Measurements from ENCODE around the gene MAN1C1.

Gene MAN1C1

GRCh38 chr1:25645637-25646400, 29.2 kb downstream of the MAN1C1 start:
- H3K27ac ChIP-seq (ENCODE audit: low read length): no peak overlapping the region
- H3K4me3 ChIP-seq (ENCODE audit: low read length): no peak overlapping the region
- no peaks in the 10 kb centered on the region for H3K36me3 ChIP-seq (ENCODE audit: insufficient read depth, low read depth, low read length)
- H3K4me1 ChIP-seq (ENCODE audit: insufficient read depth, low read length): 0 out of 2 replicates have a peak, but pooled peaks cover 2% of the 10 kb centered on the region
- no peak overlapping the region for H3K9ac ChIP-seq (ENCODE audit: low read depth, low read length)
- no peaks in the 10 kb centered on the region for H3K9me3 ChIP-seq (ENCODE audit: insufficient read depth, low read depth, low read length)
- peaks cover 5% of the 10 kb centered on the region; the same call in 1 of the 2 replicates for H3K27me3 ChIP-seq (ENCODE audit: insufficient read depth, low read length)

GRCh38 chr1:25647106-25647505, 30.5 kb downstream of the MAN1C1 start:
- Histone ChIP-seq H3K4me3 (ENCODE audit: low read length) (no peak overlapping the region), H3K4me1 (ENCODE audit: insufficient read depth, low read length) (no peaks in the 10 kb centered on the region), H3K27me3 (ENCODE audit: insufficient read depth, low read length) (no peaks in the 10 kb centered on the region), H3K9ac (ENCODE audit: low read depth, low read length) (no peak overlapping the region), H3K36me3 (ENCODE audit: insufficient read depth, low read depth, low read length) (no peaks in the 10 kb centered on the region), H3K27ac (ENCODE audit: low read length) (no peak overlapping the region), H3K9me3 (ENCODE audit: insufficient read depth, low read depth, low read length) (no peaks in the 10 kb centered on the region)

- Histone ChIP-seq H3K4me3 (ENCODE audit: low read length) (no peak overlapping the region), H3K4me1 (ENCODE audit: insufficient read depth, low read length) (no peaks in the 10 kb centered on the region), H3K27me3 (ENCODE audit: insufficient read depth, low read length) (no peaks in the 10 kb centered on the region), H3K27ac (ENCODE audit: low read length) (no peak overlapping the region), H3K9ac (ENCODE audit: low read depth, low read length) (no peak overlapping the region), H3K9me3 (ENCODE audit: insufficient read depth, low read depth, low read length) (no peaks in the 10 kb centered on the region), H3K36me3 (ENCODE audit: insufficient read depth, low read depth, low read length) (no peaks in the 10 kb centered on the region)
Observed at GRCh38 chr1:25647863-25648262, 31.3 kb downstream of the MAN1C1 start.

GRCh38 chr1:25648681-25649440, 32.3 kb downstream of the MAN1C1 start:
- no peaks in the 10 kb centered on the region for H3K4me1 ChIP-seq (ENCODE audit: insufficient read depth, low read length)
- H3K27me3 ChIP-seq (ENCODE audit: insufficient read depth, low read length): no peaks in the 10 kb centered on the region
- H3K36me3 ChIP-seq (ENCODE audit: insufficient read depth, low read depth, low read length): no peaks in the 10 kb centered on the region
- H3K27ac ChIP-seq (ENCODE audit: low read length): no peak overlapping the region
- H3K9ac ChIP-seq (ENCODE audit: low read depth, low read length): no peak overlapping the region
- no peak overlapping the region for H3K4me3 ChIP-seq (ENCODE audit: low read length)
- no peaks in the 10 kb centered on the region for H3K9me3 ChIP-seq (ENCODE audit: insufficient read depth, low read depth, low read length)

GRCh38 chr1:25649505-25650288, 33.1 kb downstream of the MAN1C1 start:
- Histone ChIP-seq H3K27me3 (ENCODE audit: insufficient read depth, low read length) (no peaks in the 10 kb centered on the region), H3K4me3 (ENCODE audit: low read length) (no peak overlapping the region), H3K36me3 (ENCODE audit: insufficient read depth, low read depth, low read length) (no peaks in the 10 kb centered on the region), H3K4me1 (ENCODE audit: insufficient read depth, low read length) (no peaks in the 10 kb centered on the region), H3K9me3 (ENCODE audit: insufficient read depth, low read depth, low read length) (no peaks in the 10 kb centered on the region), H3K27ac (ENCODE audit: low read length) (no peak overlapping the region), H3K9ac (ENCODE audit: low read depth, low read length) (no peak overlapping the region)

- Histone ChIP-seq H3K4me1 (ENCODE audit: insufficient read depth, low read length) (no peaks in the 10 kb centered on the region), H3K27ac (ENCODE audit: low read length) (no peak overlapping the region), H3K36me3 (ENCODE audit: insufficient read depth, low read depth, low read length) (no peaks in the 10 kb centered on the region), H3K9ac (ENCODE audit: low read depth, low read length) (no peak overlapping the region), H3K4me3 (ENCODE audit: low read length) (no peak overlapping the region), H3K27me3 (ENCODE audit: insufficient read depth, low read length) (no peaks in the 10 kb centered on the region), H3K9me3 (ENCODE audit: insufficient read depth, low read depth, low read length) (no peaks in the 10 kb centered on the region)
Observed at GRCh38 chr1:25650289-25650576, 33.6 kb downstream of the MAN1C1 start.

GRCh38 chr1:25651036-25651640, 34.5 kb downstream of the MAN1C1 start:
- Histone ChIP-seq H3K9me3 (ENCODE audit: insufficient read depth, low read depth, low read length) (no peaks in the 10 kb centered on the region), H3K4me3 (ENCODE audit: low read length) (no peak overlapping the region), H3K27ac (ENCODE audit: low read length) (no peak overlapping the region), H3K9ac (ENCODE audit: low read depth, low read length) (no peak overlapping the region), H3K27me3 (ENCODE audit: insufficient read depth, low read length) (no peaks in the 10 kb centered on the region), H3K36me3 (ENCODE audit: insufficient read depth, low read depth, low read length) (no peaks in the 10 kb centered on the region), H3K4me1 (ENCODE audit: insufficient read depth, low read length) (no peaks in the 10 kb centered on the region)

- H3K9me3 ChIP-seq (ENCODE audit: insufficient read depth, low read depth, low read length): no peaks in the 10 kb centered on the region
- H3K27me3 ChIP-seq (ENCODE audit: insufficient read depth, low read length): no peaks in the 10 kb centered on the region
- no peak overlapping the region for H3K9ac ChIP-seq (ENCODE audit: low read depth, low read length)
- no peak overlapping the region for H3K27ac ChIP-seq (ENCODE audit: low read length)
- H3K4me1 ChIP-seq (ENCODE audit: insufficient read depth, low read length): no peaks in the 10 kb centered on the region
- H3K36me3 ChIP-seq (ENCODE audit: insufficient read depth, low read depth, low read length): no peaks in the 10 kb centered on the region
- H3K4me3 ChIP-seq (ENCODE audit: low read length): no peak overlapping the region
Observed at GRCh38 chr1:25651824-25652741, 35.5 kb downstream of the MAN1C1 start.

GRCh38 chr1:25653558-25653957, 37.0 kb downstream of the MAN1C1 start:
- H3K4me3 ChIP-seq (ENCODE audit: low read length): no peak overlapping the region
- no peaks in the 10 kb centered on the region for H3K36me3 ChIP-seq (ENCODE audit: insufficient read depth, low read depth, low read length)
- H3K4me1 ChIP-seq (ENCODE audit: insufficient read depth, low read length): no peaks in the 10 kb centered on the region
- H3K27ac ChIP-seq (ENCODE audit: low read length): no peak overlapping the region
- no peaks in the 10 kb centered on the region for H3K27me3 ChIP-seq (ENCODE audit: insufficient read depth, low read length)
- H3K9ac ChIP-seq (ENCODE audit: low read depth, low read length): no peak overlapping the region
- H3K9me3 ChIP-seq (ENCODE audit: insufficient read depth, low read depth, low read length): no peaks in the 10 kb centered on the region

- Histone ChIP-seq H3K9ac (ENCODE audit: low read depth, low read length) (no peak overlapping the region), H3K27ac (ENCODE audit: low read length) (no peak overlapping the region), H3K36me3 (ENCODE audit: insufficient read depth, low read depth, low read length) (no peaks in the 10 kb centered on the region), H3K4me3 (ENCODE audit: low read length) (no peak overlapping the region), H3K27me3 (ENCODE audit: insufficient read depth, low read length) (no peaks in the 10 kb centered on the region), H3K9me3 (ENCODE audit: insufficient read depth, low read depth, low read length) (no peaks in the 10 kb centered on the region), H3K4me1 (ENCODE audit: insufficient read depth, low read length) (no peaks in the 10 kb centered on the region)
Observed at GRCh38 chr1:25654109-25654660, 37.6 kb downstream of the MAN1C1 start.
